ENCODE results near the gene FEZ2. TPM values are rescaled to one million over a fixed set of nuclear protein-coding genes. Genes with fewer than 3 reads are reported as not detected.

FEZ2 gene
- total RNA-seq, 1 experiment from 2014 or later = 51.1 TPM

GRCh38 chr2:36520431-36520830 lies 77.5 kb downstream of the FEZ2 start:
- Histone ChIP-seq H3K27ac (ENCODE audit: low read length) (peak overlapping the region; percentile 35), H3K4me1 (ENCODE audit: control insufficient read depth, insufficient read depth, low read length) (no peaks in the 10 kb centered on the region), H3K27me3 (ENCODE audit: control insufficient read depth, insufficient read depth, low read length) (no peaks in the 10 kb centered on the region), H3K9me3 (ENCODE audit: control insufficient read depth, insufficient read depth, low read depth, low read length) (no peaks in the 10 kb centered on the region), H3K4me3 (ENCODE audit: low read depth in 2 of 2, low read length in 2 of 2) (no peak overlapping the region), H3K36me3 (ENCODE audit: control insufficient read depth, insufficient read depth, low read length) (peaks cover 60% of the 10 kb centered on the region)
- TF ChIP-seq, protein P1, sequence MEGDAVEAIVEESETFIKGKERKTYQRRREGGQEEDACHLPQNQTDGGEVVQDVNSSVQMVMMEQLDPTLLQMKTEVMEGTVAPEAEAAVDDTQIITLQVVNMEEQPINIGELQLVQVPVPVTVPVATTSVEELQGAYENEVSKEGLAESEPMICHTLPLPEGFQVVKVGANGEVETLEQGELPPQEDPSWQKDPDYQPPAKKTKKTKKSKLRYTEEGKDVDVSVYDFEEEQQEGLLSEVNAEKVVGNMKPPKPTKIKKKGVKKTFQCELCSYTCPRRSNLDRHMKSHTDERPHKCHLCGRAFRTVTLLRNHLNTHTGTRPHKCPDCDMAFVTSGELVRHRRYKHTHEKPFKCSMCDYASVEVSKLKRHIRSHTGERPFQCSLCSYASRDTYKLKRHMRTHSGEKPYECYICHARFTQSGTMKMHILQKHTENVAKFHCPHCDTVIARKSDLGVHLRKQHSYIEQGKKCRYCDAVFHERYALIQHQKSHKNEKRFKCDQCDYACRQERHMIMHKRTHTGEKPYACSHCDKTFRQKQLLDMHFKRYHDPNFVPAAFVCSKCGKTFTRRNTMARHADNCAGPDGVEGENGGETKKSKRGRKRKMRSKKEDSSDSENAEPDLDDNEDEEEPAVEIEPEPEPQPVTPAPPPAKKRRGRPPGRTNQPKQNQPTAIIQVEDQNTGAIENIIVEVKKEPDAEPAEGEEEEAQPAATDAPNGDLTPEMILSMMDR (IDR thresholded peaks at IDR 0.05) = no peak
- TF ChIP-seq SIN3A (IDR thresholded peaks at IDR 0.05; ENCODE audit: borderline replicate concordance, insufficient read depth, low read depth, low read length) = no peak
- no peak for TF ChIP-seq POLR2AphosphoS5 (IDR thresholded peaks at IDR 0.05; ENCODE audit: low read depth, low read length)
- TF ChIP-seq REST (IDR thresholded peaks at IDR 0.05; ENCODE audit: insufficient read depth in 1 of 2, low read depth in 2 of 2, low read length in 1 of 2) = no peak
- TF ChIP-seq TCF7L2 (IDR thresholded peaks at IDR 0.05; ENCODE audit: low read depth, low read length) = no peak
- in situ Hi-C loops (cut with HindIII; ENCODE audit: low pct_unique_long_range_greater_than_20kb, low sequenced_read_pairs) = no loop called here
- intact Hi-C loops (cut with micrococcal nuclease; ENCODE audit: unreplicated experiment) = no loop called here
- 0 out of 2 replicates have a peak, but pooled peaks have one; percentile 27 for ATAC-seq
- CTCF ChIA-PET = interaction anchor here (0.6 kb wide), 1 partner anchor 13 kb away, joined by 7 read pairs; no protein-coding TSS in a partner anchor
- no peak for DNase-seq (ENCODE audit: low read depth, low spot score)
- POLR2A ChIA-PET = no interaction called here
- BruUV-seq (replicated peaks) = no TSS peak

- in situ Hi-C loops (cut with HindIII; ENCODE audit: low pct_unique_long_range_greater_than_20kb, low sequenced_read_pairs) = no loop called here
- Histone ChIP-seq H3K27me3 (ENCODE audit: control insufficient read depth, insufficient read depth, low read length) (no peaks in the 10 kb centered on the region), H3K4me1 (ENCODE audit: control insufficient read depth, insufficient read depth, low read length) (no peaks in the 10 kb centered on the region), H3K4me3 (ENCODE audit: low read depth in 2 of 2, low read length in 2 of 2) (no peak overlapping the region), H3K27ac (ENCODE audit: low read length) (no peak overlapping the region), H3K36me3 (ENCODE audit: control insufficient read depth, insufficient read depth, low read length) (peaks cover 82% of the 10 kb centered on the region), H3K9me3 (ENCODE audit: control insufficient read depth, insufficient read depth, low read depth, low read length) (no peaks in the 10 kb centered on the region)
- intact Hi-C loops (cut with micrococcal nuclease; ENCODE audit: unreplicated experiment) = no loop called here
- POLR2A ChIA-PET = no interaction called here
- no TSS peak for BruUV-seq (replicated peaks)
- ATAC-seq (no peak), DNase-seq (ENCODE audit: low read depth, low spot score) (no peak)
- TF ChIP-seq, protein P1 (IDR thresholded peaks at IDR 0.05) = no peak
- TF ChIP-seq REST (IDR thresholded peaks at IDR 0.05; ENCODE audit: insufficient read depth in 1 of 2, low read depth in 2 of 2, low read length in 1 of 2) = no peak
- TF ChIP-seq POLR2AphosphoS5 (IDR thresholded peaks at IDR 0.05; ENCODE audit: low read depth, low read length) = no peak
- TF ChIP-seq SIN3A (IDR thresholded peaks at IDR 0.05; ENCODE audit: borderline replicate concordance, insufficient read depth, low read depth, low read length) = no peak
- no peak for TF ChIP-seq TCF7L2 (IDR thresholded peaks at IDR 0.05; ENCODE audit: low read depth, low read length)
- CTCF ChIA-PET = no interaction called here
Observed at GRCh38 chr2:36516136-36516870, 81.7 kb downstream of the FEZ2 start.

Data from Panc1 (cell line).